DMS114 treated with DMSO at 0.1 percent for 48 hours (cell line): Measurements from ENCODE around the gene FDX1.

Experiments used
- DNase-seq: peaks from one replicate; lab custom pipeline; 2025; ENCODE audit not compliant: unreplicated experiment; lab: John Stamatoyannopoulos, UW

The FDX1 gene

GRCh38 chr11:110431051-110431672, 1.4 kb downstream of the FDX1 start:
- no peak for DNase-seq

GRCh38 chr11:110431674-110432073, 1.9 kb downstream of the FDX1 start:
- no peak for DNase-seq

DNA sequence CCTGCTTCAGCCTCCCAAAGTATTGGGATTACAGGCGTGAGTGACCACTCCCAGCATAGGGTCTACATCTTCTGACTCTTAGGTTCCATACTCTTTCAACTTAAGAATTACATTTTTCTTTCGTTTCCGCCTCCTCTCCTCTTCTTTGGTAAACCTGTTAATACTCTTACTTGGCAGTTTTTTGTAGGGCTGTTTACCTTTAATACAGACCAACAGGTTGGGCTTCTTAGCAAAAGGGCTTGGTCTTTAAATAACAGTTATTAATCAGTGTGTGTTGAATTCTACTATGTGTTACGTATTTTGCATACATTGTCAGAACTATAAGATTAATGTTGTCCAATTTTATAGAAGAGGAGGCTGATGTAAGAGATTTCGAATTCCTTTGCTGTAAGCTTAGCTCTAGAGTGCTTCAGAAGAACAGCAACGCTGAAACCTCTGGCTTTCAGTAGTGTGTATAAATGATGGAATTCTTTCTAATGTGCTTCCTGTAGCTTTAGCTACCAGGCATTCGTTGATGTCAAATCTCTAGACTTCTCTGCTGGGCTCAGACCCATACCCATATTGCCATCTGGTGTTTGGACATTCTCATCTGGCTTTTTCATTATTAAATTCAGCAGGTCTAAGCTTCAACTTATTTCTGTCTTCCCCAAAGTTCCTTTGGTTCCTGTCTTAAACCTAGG, 3.1 kb downstream of the FDX1 start:
- no peak for DNase-seq

DNA sequence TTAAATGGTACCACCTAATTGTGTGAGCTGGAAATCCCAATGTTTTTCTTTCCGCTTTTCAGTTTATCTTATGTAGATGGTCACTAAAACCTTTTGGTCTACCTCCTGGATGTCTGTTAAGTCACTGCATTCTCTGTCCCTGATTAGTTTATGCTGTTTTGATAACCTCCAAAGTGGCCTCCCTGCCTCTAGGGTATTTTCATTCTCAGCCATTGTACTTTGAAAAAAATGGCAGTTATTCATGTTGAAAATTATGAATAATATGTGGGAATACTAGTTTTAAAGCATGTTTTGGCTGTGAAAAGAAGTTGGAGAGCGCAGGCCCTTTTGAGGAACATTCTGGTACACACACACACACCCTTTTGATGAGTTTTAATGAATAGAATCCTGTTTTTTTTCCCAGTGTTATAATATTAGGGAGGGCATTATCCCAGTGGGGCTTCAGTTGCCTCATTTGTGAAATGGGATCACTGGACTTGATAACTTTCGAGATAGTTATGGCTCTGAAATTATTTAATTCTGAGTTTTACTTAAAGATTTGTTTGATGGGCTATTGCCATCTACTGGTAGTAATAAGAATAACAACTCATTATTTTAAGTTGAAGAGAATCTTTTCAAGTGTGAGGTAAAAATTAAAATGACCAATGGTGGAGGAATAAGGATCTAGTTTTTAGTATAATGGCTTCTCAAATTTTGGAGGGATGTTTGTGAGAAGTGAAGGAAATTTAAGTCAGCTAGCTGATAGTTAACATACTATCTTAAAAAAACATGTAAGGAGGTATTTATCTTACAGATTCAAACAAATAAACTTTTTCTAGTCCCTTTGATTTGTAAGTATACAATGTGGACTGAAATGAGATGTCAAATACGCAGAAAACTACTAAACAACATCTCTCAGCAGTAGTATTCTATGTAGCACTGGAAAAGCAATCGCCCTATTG, 3.9 kb downstream of the FDX1 start:
- DNase-seq = peak; percentile 38

DNA sequence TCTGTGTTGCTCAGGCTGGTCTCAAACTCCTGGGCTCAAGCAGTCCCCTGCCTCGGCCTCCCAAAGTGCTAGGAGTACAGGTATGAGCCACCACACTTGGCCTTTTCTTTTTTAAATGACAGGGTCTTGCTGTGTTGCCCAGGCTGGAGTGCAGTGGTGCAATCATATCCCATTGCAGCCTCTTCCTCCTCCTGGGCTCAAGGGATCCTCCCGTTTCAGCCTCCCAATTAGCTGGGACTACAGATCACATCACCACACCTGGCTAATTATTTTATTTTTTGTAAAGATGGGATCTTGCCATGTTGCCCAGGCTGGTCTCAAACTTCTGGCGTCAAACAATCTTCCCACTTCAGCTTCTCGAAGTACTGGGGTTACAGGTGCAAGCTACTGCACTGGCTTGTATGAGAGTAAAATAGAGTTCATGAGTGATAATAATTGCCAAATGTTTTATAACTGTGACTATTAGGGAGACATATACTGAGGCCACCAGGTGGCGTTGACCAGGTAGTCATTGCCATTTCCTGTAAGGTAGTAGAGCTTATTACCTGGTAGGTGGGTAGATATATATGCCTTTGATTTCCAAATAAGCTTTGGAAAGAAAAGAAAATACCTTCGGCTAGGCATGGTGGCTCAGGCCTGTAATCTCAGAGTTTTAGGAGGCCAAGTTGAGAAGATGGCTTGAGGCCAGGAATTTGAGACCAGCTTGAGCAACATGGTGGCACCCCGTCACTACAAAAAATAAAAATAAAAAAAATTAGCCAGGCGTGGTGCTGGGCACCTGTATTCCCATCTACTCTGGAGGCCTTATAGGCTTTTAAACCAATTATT, 5.4 kb downstream of the FDX1 start:
- DNase-seq = no peak

DNA sequence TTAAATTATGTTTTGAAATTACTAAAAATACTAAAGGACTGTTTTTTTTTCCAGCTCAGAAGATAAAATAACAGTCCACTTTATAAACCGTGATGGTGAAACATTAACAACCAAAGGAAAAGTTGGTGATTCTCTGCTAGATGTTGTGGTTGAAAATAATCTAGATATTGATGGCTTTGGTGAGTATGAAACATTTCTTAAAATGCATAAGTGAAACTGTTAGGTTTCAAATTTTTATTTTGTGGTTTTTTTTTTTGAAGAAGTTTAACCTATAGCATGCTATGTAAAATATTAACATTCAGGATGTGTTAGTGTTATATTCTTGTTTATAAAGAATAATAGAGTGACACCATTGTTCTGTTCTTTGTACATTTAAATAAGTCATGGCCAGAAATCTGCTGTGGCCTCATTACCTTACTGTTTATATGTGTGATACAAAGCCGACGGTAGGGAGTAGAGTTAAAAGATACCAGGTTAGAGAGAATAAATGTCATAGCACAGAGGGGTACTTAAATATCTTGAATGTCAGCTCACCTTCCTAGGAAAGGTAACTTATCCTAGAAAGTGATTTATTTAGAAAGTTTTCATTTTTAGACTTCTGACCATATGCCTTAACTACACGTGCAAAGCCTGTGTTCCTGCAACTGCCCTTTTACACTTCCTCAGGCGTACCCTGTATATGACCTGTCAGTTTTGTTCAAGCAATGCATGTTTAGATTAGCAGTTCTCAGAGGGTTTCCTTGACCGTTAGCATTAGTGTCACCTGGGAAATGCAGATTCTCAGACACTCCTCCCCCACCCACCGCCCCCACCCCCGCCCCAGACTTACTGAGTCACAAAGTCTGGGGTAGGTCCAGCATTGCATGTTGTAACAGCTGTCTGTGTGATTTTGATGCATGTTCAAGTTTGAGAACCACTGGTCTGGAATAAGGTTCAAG, 6.3 kb downstream of the FDX1 start:
- no peak for DNase-seq

- DNase-seq = no peak
Observed at GRCh38 chr11:110438017-110438416, 8.3 kb downstream of the FDX1 start.

- DNase-seq = no peak
Observed at GRCh38 chr11:110445437-110445836, 15.7 kb downstream of the FDX1 start.

DNA sequence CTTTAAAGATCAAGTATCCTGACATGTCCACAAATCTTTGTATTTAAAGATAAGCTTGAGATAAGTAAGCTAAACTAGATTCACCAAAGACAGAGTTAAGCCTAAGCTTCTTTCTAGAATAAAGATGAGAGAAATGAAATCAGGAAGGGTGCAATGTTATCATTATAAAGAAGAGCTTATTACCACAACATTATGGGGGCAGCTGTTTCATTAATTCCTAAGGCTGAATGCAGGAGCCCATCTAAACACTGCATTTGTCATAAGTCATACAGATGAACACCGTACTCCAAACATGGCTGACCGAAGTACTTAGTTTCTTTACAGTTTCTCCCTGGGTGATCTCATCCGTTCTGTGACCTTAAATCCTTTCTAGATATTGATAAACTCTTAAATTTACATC, 16.3 kb downstream of the FDX1 start:
- no peak for DNase-seq

DNA sequence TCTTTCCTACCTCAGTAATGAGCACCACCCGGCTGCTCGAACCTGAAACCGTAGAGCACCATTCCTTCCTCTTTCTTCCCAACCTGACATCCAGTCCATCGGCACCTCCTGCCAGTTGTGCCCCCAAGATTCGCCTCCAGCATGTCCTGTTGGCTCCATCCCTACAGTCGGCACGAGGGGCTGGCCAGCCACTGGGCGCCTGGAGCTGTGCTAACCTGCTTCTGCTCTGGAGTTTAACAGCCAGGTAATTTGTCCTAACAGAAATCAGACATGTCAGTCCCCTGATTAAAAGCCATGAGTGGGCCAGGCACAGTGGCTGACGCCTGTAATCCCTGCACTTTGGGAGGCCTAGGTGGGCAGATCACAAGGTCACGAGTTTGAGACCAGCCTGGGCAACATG, 16.8 kb downstream of the FDX1 start:
- no peak for DNase-seq

GRCh38 chr11:110447343-110447742, 17.6 kb downstream of the FDX1 start:
- DNase-seq = no peak

- DNase-seq = no peak
Observed at GRCh38 chr11:110447897-110448745, 18.4 kb downstream of the FDX1 start.

GRCh38 chr11:110450246-110450645, 20.5 kb downstream of the FDX1 start:
- no peak for DNase-seq

DNA sequence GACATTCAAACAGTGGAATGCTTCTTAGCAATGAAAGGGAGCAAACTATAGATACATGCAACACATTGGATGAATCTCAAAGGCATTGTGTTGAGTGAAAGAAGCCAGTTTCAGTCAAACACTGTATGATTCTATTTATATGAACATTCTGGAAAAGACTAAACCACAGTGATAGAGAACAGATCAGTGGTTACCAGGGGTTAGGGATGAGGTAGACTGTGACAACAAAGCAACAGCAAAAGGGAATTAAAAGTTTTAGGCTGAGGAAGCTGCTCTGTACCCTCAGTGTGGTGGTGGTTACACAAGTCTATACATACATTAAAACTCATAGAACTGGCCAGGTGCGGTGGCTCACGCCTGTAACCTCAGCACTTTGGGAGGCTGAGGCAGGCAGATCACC, 23.0 kb downstream of the FDX1 start:
- DNase-seq = no peak

- no peak for DNase-seq
Observed at GRCh38 chr11:110453684-110454354, 24.1 kb downstream of the FDX1 start.

- no peak for DNase-seq
Observed at GRCh38 chr11:110454609-110455008, 24.9 kb downstream of the FDX1 start.

DNA sequence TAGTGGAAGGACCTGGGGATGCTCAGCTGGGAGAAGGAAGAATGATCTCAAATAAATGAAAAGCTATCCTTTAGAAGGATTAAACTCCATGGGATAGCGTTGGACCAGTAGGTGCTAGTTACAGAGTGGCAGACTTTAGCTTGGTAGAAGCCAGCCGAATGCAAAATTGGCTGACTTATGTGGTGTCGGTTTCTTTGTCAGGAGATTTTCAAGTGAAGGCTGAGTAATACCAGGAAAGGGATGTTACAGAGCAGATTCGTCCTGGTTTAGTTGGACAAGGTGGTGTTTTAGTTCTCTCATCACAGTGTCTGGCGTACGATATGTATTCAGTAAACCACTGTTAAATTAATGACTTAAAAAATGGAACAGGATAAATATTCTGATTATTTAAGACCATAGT, 26.0 kb downstream of the FDX1 start:
- no peak for DNase-seq

- no peak for DNase-seq
Observed at GRCh38 chr11:110463153-110463552, 33.4 kb downstream of the FDX1 start.
